GM13977 (cell line): ENCODE measurements around the gene MACROD2.

Experiments
- DNase-seq: peaks from one replicate; pipeline ENCODE4 v3.0.0; 2012; ENCODE audit warnings: low spot score
- in situ Hi-C: fragments of 300-500 bp; cut with MboI; formaldehyde crosslinking; loops from one replicate; pipeline ENCODE4 v1.12.0; 2022; ENCODE audit warnings: low sequenced_read_pairs, low pct_unique_long_range_greater_than_20kb, mixed read lengths, inconsistent platforms; ENCODE audit not compliant: unreplicated experiment
- TF ChIP-seq, protein P1 (sequence below): IDR thresholded peaks from 2 replicates; pipeline ENCODE4 v1.5.1; 2012; ENCODE audit warnings: mild to moderate bottlenecking, control low read depth; ENCODE audit not compliant: insufficient read depth; ENCODE audit errors: extremely low read depth, missing control alignments

MACROD2 gene

DNA sequence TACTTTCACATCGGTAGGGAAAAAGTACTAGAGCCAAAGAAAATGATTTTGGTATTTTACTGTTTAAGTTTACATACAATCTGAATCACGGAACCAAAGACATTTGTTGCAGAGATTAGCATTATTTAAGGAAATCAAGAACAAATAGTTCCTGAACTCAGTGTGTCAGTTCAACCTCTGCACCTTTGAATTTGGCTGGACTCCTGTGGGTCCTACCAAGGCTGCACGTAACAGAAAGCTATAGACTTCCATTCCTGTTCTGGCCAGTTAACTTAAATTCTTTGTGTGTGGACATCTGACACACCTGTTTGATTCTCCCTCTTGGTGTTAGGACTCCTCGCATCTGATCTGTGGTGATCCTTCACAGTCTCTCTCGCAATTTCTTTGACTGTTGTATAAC is 69.6 kb downstream of the MACROD2 start:
- DNase-seq: no peak
- TF ChIP-seq, protein P1, sequence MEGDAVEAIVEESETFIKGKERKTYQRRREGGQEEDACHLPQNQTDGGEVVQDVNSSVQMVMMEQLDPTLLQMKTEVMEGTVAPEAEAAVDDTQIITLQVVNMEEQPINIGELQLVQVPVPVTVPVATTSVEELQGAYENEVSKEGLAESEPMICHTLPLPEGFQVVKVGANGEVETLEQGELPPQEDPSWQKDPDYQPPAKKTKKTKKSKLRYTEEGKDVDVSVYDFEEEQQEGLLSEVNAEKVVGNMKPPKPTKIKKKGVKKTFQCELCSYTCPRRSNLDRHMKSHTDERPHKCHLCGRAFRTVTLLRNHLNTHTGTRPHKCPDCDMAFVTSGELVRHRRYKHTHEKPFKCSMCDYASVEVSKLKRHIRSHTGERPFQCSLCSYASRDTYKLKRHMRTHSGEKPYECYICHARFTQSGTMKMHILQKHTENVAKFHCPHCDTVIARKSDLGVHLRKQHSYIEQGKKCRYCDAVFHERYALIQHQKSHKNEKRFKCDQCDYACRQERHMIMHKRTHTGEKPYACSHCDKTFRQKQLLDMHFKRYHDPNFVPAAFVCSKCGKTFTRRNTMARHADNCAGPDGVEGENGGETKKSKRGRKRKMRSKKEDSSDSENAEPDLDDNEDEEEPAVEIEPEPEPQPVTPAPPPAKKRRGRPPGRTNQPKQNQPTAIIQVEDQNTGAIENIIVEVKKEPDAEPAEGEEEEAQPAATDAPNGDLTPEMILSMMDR: no peak
- in situ Hi-C loops: loop anchor here (25.0 kb wide), 1 partner anchor 253 kb away; no protein-coding TSS in a partner anchor

DNA sequence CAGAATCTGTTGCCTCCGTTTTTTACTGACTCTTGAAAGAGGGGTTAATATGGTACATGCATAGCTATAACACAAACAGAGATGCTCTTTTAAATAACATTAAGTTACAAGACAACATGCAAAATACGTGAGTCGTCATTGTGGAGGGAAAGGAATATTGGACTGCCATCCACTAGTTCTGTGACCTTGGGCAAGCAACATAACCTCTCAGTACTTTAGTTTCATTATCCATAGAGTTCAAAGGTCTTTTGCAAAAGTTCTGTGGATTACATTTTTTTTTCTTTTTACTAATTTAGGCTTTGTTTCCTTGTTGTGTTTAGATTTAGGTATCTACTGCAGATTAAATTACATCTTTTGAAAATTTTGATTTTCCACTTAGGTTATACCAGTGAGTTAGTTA is 70.5 kb downstream of the MACROD2 start:
- TF ChIP-seq, protein P1: no peak
- no peak for DNase-seq
- in situ Hi-C loops: loop anchor here (25.0 kb wide), 1 partner anchor 253 kb away; no protein-coding TSS in a partner anchor

DNA sequence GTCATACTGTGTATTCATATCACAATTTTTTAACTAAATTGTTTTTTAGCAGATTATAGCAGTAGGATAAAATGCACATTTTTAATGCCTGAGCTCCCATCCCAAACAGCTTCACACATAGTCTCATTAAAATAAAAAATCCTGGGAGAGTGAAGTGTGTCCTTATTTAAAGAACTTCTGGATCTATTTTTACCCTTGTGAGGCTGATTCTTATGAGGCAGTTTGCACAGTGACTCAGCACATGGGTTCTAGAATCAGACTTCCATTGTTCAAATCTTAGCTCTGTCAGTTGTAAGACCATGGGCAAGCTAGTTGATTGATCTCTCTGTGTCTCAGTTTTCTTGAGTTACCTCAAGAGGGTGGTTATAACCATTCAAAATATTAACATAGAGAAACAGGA is 72.3 kb downstream of the MACROD2 start:
- DNase-seq: no peak
- in situ Hi-C loops: loop anchor here (25.0 kb wide), 1 partner anchor 255 kb away; no protein-coding TSS in a partner anchor

DNA sequence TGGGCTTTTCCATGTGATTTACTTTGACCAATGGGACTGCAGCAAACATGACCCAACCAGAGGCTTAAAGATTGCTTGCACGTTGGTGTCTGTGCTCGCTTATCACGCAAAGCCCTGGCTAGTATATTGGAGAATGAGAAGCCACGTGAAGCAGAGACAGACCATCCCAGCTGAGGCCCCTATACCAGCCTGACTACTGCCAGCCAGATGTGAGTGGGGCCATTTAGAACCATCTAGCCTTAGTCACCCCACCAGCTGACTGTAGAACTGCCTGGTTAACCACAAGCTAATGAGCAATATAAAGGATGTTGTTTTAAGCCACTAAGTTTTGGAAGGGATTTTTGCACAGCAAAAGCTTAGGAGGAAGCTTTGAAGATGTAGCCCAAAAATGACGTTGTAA is 74.5 kb downstream of the MACROD2 start:
- TF ChIP-seq, protein P1: no peak
- in situ Hi-C loops: loop anchor here (25.0 kb wide), 1 partner anchor 257 kb away; no protein-coding TSS in a partner anchor
- DNase-seq: no peak

More for the DNA sequence above, 72.3 kb downstream of the MACROD2 start:
- TF ChIP-seq, protein P1: no peak

DNA sequence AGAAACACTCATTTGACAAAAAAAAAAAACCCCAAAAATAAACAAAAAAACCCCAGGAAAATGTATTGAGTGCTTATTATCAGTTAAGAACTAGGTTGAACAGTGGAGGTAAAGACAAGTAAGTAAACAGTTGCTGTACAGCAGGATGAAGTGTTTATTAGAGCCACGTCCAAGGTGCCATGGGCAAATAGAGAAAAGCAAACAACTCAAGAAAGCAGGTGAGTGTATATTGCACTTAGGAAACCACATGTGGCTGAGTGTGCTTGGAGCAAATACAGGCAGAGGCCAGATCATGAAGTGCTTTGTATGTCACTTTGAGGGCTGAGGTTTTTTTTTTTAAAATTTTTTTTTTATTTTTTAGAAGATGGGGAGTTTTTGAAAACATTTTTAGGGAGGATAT is 98.3 kb downstream of the MACROD2 start:
- TF ChIP-seq, protein P1: no peak
- in situ Hi-C loops: no loop called here
- DNase-seq: no peak

DNA sequence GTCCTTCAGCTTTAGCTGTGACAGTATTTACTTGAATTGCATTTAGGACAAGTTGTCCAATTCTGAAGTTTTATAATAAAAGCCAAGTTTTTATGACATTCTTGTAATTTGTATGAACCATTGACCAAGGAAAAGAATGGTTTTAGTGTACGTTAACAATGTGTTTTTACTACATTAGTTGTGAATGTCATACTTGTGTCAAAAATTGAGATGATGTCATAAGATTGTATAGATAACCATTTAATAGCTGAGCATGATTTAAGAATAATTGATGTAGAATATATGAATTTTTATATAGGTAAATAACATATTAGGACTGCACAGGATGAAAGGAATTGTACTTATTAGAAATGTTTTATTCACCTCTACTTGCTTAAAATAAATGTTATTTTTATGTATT is 102.9 kb downstream of the MACROD2 start:
- in situ Hi-C loops: no loop called here
- TF ChIP-seq, protein P1: no peak
- no peak for DNase-seq

DNA sequence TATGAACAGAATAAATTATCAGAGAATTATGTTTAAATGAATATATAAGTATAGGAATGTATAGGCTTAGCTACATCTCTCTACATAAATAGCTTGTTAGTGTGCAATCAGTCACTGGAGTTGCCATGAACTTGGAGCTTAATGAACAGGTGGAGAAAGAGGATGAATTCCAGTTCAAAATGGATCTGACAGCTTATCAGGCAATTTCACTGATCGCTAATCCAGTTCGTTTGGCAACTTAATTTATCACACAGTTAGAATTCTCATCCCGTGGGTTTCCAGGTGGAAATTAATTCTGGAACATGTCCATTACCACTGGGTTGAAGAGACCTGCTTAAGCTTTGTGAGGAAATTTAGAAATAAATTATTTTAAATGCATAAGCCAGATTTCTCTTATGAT is 118.1 kb downstream of the MACROD2 start:
- in situ Hi-C loops: no loop called here
- TF ChIP-seq, protein P1: no peak
- no peak for DNase-seq
